HepG2 (cell line): Measurements from ENCODE around the gene NOTCH2. TPM values are rescaled to one million over a fixed set of nuclear protein-coding genes. Genes with fewer than 3 reads are reported as not detected.

Experiments used
- HNF4G ChIP-seq, 2 experiments: sonication (generic) in 1 of 2; formaldehyde crosslinking in 1 of 2; IDR thresholded peaks; 2 replicates each; pipeline versions ENCODE4 v1.4.0 to v1.6.1; 2011 to 2020; ENCODE audit warnings: borderline replicate concordance in 2 of 2, low read depth in 2 of 2, mild to moderate bottlenecking in 2 of 2, low read length in 1 of 2, missing genetic modification reagents in 1 of 2, moderate library complexity in 1 of 2
- HOXA3 ChIP-seq: sonication (generic); formaldehyde crosslinking; IDR thresholded peaks from 2 replicates; pipeline ENCODE4 v1.5.0; 2020; ENCODE audit warnings: missing genetic modification reagents
- KLF11 ChIP-seq: IDR thresholded peaks from 2 replicates; pipeline ENCODE4 v1.6.1; 2016; ENCODE audit warnings: missing compliant biosample characterization
- RFX5 ChIP-seq: IDR thresholded peaks from 2 replicates; pipeline ENCODE4 v1.6.1; 2011; ENCODE audit warnings: low read depth, low read length, improper control_type of control experiment
- RNF2 ChIP-seq: fragments of 450-650 bp; conservative IDR thresholded peaks from 2 replicates; pipeline ENCODE4 v1.6.1; 2016; ENCODE audit warnings: low read depth
- SIX1 ChIP-seq: sonication (generic); formaldehyde crosslinking; IDR thresholded peaks from 2 replicates; pipeline ENCODE4 v1.4.0; 2020; ENCODE audit warnings: missing genetic modification reagents, borderline replicate concordance
- ZNF34 ChIP-seq: sonication (generic); formaldehyde crosslinking; IDR thresholded peaks from 2 replicates; pipeline ENCODE4 v1.4.0; 2020; ENCODE audit warnings: mild to moderate bottlenecking, missing genetic modification reagents, borderline replicate concordance
- ZNF44 ChIP-seq: sonication (generic); formaldehyde crosslinking; IDR thresholded peaks from 2 replicates; pipeline ENCODE4 v1.5.1; 2020; ENCODE audit warnings: mild to moderate bottlenecking, missing genetic modification reagents
- ZNF605 ChIP-seq: sonication (generic); formaldehyde crosslinking; IDR thresholded peaks from 2 replicates; pipeline ENCODE4 v1.8.0; 2022; ENCODE audit warnings: mild to moderate bottlenecking, missing genetic modification reagents
- ZNF879 ChIP-seq: sonication (generic); formaldehyde crosslinking; IDR thresholded peaks from 2 replicates; pipeline ENCODE4 v1.8.1; 2023; ENCODE audit warnings: missing genetic modification reagents
- polyA plus RNA-seq, 8 experiments: library from polyadenylated mRNA; depleted of rRNA in 3 of 8; stranded (reverse) in 7 of 8; unstranded in 1 of 8; fragments of >200 nt; fragmentation: Illumina TruSeq in 4 of 8; extraction: Trizol in 4 of 8; gene quantifications; 2 replicates each; pipeline versions ENCODE4 v1.2.1 to v1.2.3, GENCODE V29; 2011 to 2016; ENCODE audit warnings: low read depth in 4 of 8, missing spikeins in 1 of 8, mixed read lengths in 1 of 8; ENCODE audit not compliant: insufficient read depth in 1 of 8
- total RNA-seq, 5 experiments: library from RNA; depleted of rRNA; stranded (reverse); fragments of >200 nt; fragmentation: Illumina TruSeq; extraction: Trizol; gene quantifications; 2 replicates each; pipeline ENCODE4 v1.2.3, GENCODE V29; 2016; ENCODE audit warnings: low read depth in 1 of 5
- TF ChIP-seq, protein P1 (sequence below): sonication (generic); formaldehyde crosslinking; IDR thresholded peaks from 2 replicates; pipeline ENCODE4 v1.5.1; 2020; ENCODE audit warnings: missing genetic modification reagents, mild to moderate bottlenecking, borderline replicate concordance
- TF ChIP-seq, protein P2 (sequence below): IDR thresholded peaks from 2 replicates; pipeline ENCODE4 v1.4.0; 2020; ENCODE audit warnings: mild to moderate bottlenecking, missing genetic modification reagents

NOTCH2 gene
- total and polyA plus RNA-seq, 2 of the 13 experiments (the other 11 are each of a cell fraction or from before 2014, with no cell fraction given): 4.0 to 11.4 TPM

DNA sequence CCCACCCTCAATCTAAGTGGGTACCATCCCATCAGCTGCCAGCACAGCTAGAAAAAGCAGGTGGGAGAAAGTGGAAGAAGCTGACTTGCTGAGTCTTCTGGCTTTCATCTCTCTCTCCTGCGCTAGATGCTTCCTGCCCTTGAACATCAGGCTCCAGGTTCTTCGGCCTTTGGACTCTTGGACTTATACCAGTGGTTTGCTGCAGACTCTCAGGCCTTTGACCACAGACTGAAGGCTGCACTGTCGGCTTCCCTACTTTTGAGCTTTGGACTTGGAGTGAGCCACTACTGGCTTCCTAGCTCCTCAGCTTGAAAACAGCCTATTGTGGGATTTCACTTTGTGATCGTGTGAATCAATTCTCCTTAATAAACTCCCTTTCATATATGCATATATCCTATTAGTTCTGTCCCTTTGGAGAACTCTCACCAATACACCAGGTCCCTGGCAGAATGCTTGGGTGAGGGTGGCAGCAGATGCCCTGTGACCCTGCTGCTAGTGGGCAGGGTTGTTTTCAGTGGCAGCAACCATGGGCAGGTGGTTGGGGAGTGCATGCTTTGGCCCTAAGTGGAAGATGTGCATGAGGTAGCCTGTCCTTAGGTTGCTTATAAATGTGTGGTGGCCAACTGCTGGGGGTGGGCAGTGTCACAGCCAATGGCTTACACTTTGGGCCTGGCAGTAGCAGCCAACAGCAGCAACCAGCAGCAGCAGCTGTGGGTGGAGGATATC lies 162.4 kb downstream of the NOTCH2 start (continued):
- TF ChIP-seq, protein P1, sequence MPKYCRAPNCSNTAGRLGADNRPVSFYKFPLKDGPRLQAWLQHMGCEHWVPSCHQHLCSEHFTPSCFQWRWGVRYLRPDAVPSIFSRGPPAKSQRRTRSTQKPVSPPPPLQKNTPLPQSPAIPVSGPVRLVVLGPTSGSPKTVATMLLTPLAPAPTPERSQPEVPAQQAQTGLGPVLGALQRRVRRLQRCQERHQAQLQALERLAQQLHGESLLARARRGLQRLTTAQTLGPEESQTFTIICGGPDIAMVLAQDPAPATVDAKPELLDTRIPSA: no peak
- no peak for TF ChIP-seq RFX5
- TF ChIP-seq SIX1: no peak
- TF ChIP-seq HNF4G (IDR thresholded peaks at IDR 0.05; ENCODE audit: borderline replicate concordance, low read depth, low read length): peak; percentile 52; the same call in 1 of the 2 replicates
- TF ChIP-seq HNF4G (CRISPR knock-in tag; IDR thresholded peaks at IDR 0.05; ENCODE audit: borderline replicate concordance, low read depth): no peak
- no peak for TF ChIP-seq ZNF605 (CRISPR knock-in tag)
- TF ChIP-seq HOXA3: no peak
- TF ChIP-seq, protein P2, sequence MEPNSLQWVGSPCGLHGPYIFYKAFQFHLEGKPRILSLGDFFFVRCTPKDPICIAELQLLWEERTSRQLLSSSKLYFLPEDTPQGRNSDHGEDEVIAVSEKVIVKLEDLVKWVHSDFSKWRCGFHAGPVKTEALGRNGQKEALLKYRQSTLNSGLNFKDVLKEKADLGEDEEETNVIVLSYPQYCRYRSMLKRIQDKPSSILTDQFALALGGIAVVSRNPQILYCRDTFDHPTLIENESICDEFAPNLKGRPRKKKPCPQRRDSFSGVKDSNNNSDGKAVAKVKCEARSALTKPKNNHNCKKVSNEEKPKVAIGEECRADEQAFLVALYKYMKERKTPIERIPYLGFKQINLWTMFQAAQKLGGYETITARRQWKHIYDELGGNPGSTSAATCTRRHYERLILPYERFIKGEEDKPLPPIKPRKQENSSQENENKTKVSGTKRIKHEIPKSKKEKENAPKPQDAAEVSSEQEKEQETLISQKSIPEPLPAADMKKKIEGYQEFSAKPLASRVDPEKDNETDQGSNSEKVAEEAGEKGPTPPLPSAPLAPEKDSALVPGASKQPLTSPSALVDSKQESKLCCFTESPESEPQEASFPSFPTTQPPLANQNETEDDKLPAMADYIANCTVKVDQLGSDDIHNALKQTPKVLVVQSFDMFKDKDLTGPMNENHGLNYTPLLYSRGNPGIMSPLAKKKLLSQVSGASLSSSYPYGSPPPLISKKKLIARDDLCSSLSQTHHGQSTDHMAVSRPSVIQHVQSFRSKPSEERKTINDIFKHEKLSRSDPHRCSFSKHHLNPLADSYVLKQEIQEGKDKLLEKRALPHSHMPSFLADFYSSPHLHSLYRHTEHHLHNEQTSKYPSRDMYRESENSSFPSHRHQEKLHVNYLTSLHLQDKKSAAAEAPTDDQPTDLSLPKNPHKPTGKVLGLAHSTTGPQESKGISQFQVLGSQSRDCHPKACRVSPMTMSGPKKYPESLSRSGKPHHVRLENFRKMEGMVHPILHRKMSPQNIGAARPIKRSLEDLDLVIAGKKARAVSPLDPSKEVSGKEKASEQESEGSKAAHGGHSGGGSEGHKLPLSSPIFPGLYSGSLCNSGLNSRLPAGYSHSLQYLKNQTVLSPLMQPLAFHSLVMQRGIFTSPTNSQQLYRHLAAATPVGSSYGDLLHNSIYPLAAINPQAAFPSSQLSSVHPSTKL (CRISPR knock-in tag): 0 out of 2 replicates have a peak, but pooled peaks have one; percentile 26
- TF ChIP-seq KLF11 (CRISPR knock-in tag): no peak
- TF ChIP-seq ZNF44 (CRISPR knock-in tag): no peak
- TF ChIP-seq ZNF879 (CRISPR knock-in tag): no peak
- no peak for TF ChIP-seq RNF2
- no peak for TF ChIP-seq ZNF34
